IPS DF 4.7 (cell line): Measurements from ENCODE around the gene MICALL2.
A peak's percentile ranks its signal among the peaks of the same experiment; 100 is the strongest.

Experiments used
- DNase-seq: peaks from one replicate; pipeline ENCODE4 v3.0.0-alpha.2; 2013; ENCODE audit warnings: low spot score; ENCODE audit errors: extremely low read depth

The MICALL2 gene

GRCh38 chr7:1468643-1469298 is 9.5 kb upstream of the MICALL2 start:
- DNase-seq: no peak

- no peak for DNase-seq
Observed at GRCh38 chr7:1468203-1468602, 8.9 kb upstream of the MICALL2 start.

GRCh38 chr7:1466524-1467271 is 7.4 kb upstream of the MICALL2 start:
- DNase-seq: no peak

GRCh38 chr7:1464694-1465093 is 5.4 kb upstream of the MICALL2 start:
- no peak for DNase-seq

GRCh38 chr7:1463676-1464223 is 4.5 kb upstream of the MICALL2 start:
- no peak for DNase-seq

- DNase-seq: no peak
Observed at GRCh38 chr7:1461646-1462375, 2.5 kb upstream of the MICALL2 start.

GRCh38 chr7:1460821-1461645 is 1.8 kb upstream of the MICALL2 start:
- DNase-seq: no peak

GRCh38 chr7:1459920-1460820 is 900 bp upstream of the MICALL2 start:
- no peak for DNase-seq

- DNase-seq: peak; percentile 30
Observed at GRCh38 chr7:1459512-1459892, 232 bp upstream of the MICALL2 start.

- DNase-seq: no peak
Observed at GRCh38 chr7:1457949-1458682, 1.2 kb downstream of the MICALL2 start.

- DNase-seq: no peak
Observed at GRCh38 chr7:1457059-1457948, 2.0 kb downstream of the MICALL2 start.

- DNase-seq: no peak
Observed at GRCh38 chr7:1455955-1456354, 3.3 kb downstream of the MICALL2 start.

GRCh38 chr7:1455241-1455939 is 3.9 kb downstream of the MICALL2 start:
- DNase-seq: no peak

GRCh38 chr7:1454542-1454941 is 4.7 kb downstream of the MICALL2 start:
- DNase-seq: no peak

GRCh38 chr7:1452205-1452604 is 7.1 kb downstream of the MICALL2 start:
- DNase-seq: no peak

GRCh38 chr7:1450987-1451386 is 8.3 kb downstream of the MICALL2 start:
- DNase-seq: no peak

- no peak for DNase-seq
Observed at GRCh38 chr7:1450431-1450830, 8.8 kb downstream of the MICALL2 start.

- DNase-seq: no peak
Observed at GRCh38 chr7:1449951-1450350, 9.3 kb downstream of the MICALL2 start.
